ENCODE results near the gene VIP.

DNA sequence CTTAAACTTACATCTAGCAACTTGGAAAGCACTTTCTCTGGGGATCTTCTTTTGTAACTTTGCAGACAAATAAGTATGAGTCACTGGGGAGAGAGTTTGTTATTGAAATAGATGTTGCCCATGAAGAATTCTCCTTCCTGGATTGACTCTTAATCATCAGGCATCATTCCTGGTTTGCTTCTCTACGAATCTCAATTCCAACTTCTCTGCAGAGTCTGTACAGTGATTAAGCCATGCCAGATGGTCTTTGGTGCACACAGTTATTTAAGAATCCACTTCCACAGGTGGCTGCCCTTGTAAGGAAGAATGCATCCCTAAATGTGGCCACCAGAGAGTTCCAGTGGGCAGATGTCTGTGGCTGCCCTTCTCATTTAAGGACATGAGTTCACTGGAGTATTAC, 27.2 kb upstream of the VIP start:
- TF ChIP-seq RXRA (IDR thresholded peaks at IDR 0.05; ENCODE audit: borderline replicate concordance, low read depth) (no peak), TAF1 (IDR thresholded peaks at IDR 0.05; ENCODE audit: borderline replicate concordance, low read depth, low read length) (no peak)
